A673 (cell line): ENCODE results near the gene VCX3A. TPM values are rescaled to one million over a fixed set of nuclear protein-coding genes. Genes with fewer than 3 reads are reported as not detected.
A peak's percentile ranks its signal among the peaks of the same experiment; 100 is the strongest.

Experiments used
- BruUV-seq: library from RNA; stranded (reverse); fragments of 400-500 nt; replicated peaks from 2 replicates; lab custom pipeline; 2021; lab: Mats Ljungman, UMichigan
- CTCF ChIA-PET: fragments of 300-600 bp; sonication (Branson Sonifier 250); formaldehyde crosslinking; loops from one replicate; lab custom pipeline; 2022; ENCODE audit warnings: antibody characterized with exemption; lab: Charles Lee
- POLR2A ChIA-PET: fragments of 300-600 bp; sonication (Branson Sonifier 250); formaldehyde crosslinking; loops from one replicate; lab custom pipeline; 2022; ENCODE audit warnings: antibody characterized with exemption; ENCODE audit not compliant: low non-redundant PET; lab: Charles Lee
- DNase-seq: peaks from one replicate; pipeline ENCODE4 v3.0.0-alpha.2; 2015; ENCODE audit warnings: low spot score
- H3K27ac ChIP-seq: fragments of 200-600 bp; sonication (generic); 2 replicates; pipeline ENCODE4 v1.5.1; 2016; ENCODE audit warnings: mixed run types, low read depth, mild to moderate bottlenecking, mixed read lengths, antibody characterized with exemption, low read length; ENCODE audit not compliant: poor library complexity, severe bottlenecking
- H3K27me3 ChIP-seq: fragments of 200-600 bp; sonication (generic); replicated peaks from 2 replicates; pipeline ENCODE4 v1.6.1; 2017; ENCODE audit warnings: mixed run types, low read depth, mild to moderate bottlenecking, mixed read lengths, antibody characterized with exemption, low read length; ENCODE audit not compliant: insufficient read depth, poor library complexity
- H3K36me3 ChIP-seq: fragments of 200-600 bp; sonication (generic); 2 replicates; pipeline ENCODE4 v1.6.1; 2016; ENCODE audit warnings: mixed run types, mild to moderate bottlenecking, mixed read lengths, antibody characterized with exemption, low read length; ENCODE audit not compliant: insufficient read depth, poor library complexity, severe bottlenecking
- H3K4me1 ChIP-seq: fragments of 200-600 bp; sonication (generic); 2 replicates; pipeline ENCODE4 v1.6.1; 2017; ENCODE audit warnings: mixed run types, mild to moderate bottlenecking, mixed read lengths, antibody characterized with exemption, low read length; ENCODE audit not compliant: insufficient read depth, poor library complexity, severe bottlenecking
- H3K4me3 ChIP-seq: fragments of 200-600 bp; sonication (generic); 2 replicates; pipeline ENCODE4 v1.5.1; 2016; ENCODE audit warnings: low read depth, mixed run types, mild to moderate bottlenecking, mixed read lengths, low read length; ENCODE audit not compliant: poor library complexity, severe bottlenecking
- H3K9me3 ChIP-seq: fragments of 200-600 bp; sonication (generic); 2 replicates; pipeline ENCODE4 v1.6.1; 2016; ENCODE audit warnings: mixed run types, low read depth, mild to moderate bottlenecking, mixed read lengths, antibody characterized with exemption, low read length; ENCODE audit not compliant: poor library complexity, severe bottlenecking
- CTCF ChIP-seq: fragments of 300-800, 200-600 bp; sonication (generic); conservative IDR thresholded peaks from 2 replicates; pipeline ENCODE4 v1.5.1; 2017; ENCODE audit warnings: low read depth, mild to moderate bottlenecking, antibody characterized with exemption, low read length, moderate library complexity, mixed read lengths
- EZH2 ChIP-seq: fragments of 200-600 bp; sonication (generic); IDR thresholded peaks from 2 replicates; pipeline ENCODE4 v1.6.1; 2017; ENCODE audit warnings: borderline replicate concordance, low read depth, mild to moderate bottlenecking, mixed read lengths, antibody characterized with exemption, low read length; ENCODE audit not compliant: poor library complexity, severe bottlenecking
- intact Hi-C: fragments of 100-400 bp; cut with micrococcal nuclease; formaldehyde crosslinking; loops from one replicate; pipeline ENCODE4 v1.10.0; 2022; ENCODE audit not compliant: unreplicated experiment
- total RNA-seq: library from RNA; stranded (reverse); gene quantifications from 2 replicates; pipeline ENCODE4 v1.2.3, GENCODE V29; 2021

The VCX3A gene
- total RNA-seq, 1 experiment from 2014 or later = not detected

- Histone ChIP-seq H3K36me3 (no peaks in the 10 kb centered on the region), H3K4me1 (no peaks in the 10 kb centered on the region), H3K27ac (peak overlapping the region; percentile 81), H3K4me3 (no peak overlapping the region), H3K27me3 (no peaks in the 10 kb centered on the region), H3K9me3 (peaks cover 16% of the 10 kb centered on the region)
- ChIA-PET CTCF (no interaction called here), POLR2A (interaction anchor here (0.5 kb wide), 1 partner anchor 1248 kb away, joined by 23 read pairs; no protein-coding TSS in a partner anchor)
- TF ChIP-seq EZH2 (no peak), CTCF (no peak)
- BruUV-seq = no TSS peak
- intact Hi-C loops = loop anchor here (2.0 kb wide), 1 partner anchor 1248 kb away; no protein-coding TSS in a partner anchor
- peak; percentile 74 for DNase-seq
Measured at GRCh38 chrX:6526564-6527136, 8.3 kb downstream of the VCX3A start.

- no peak for DNase-seq
- no peak overlapping the region for H3K27ac ChIP-seq
- intact Hi-C loops = no loop called here
- no peak for TF ChIP-seq CTCF
- no peak for TF ChIP-seq EZH2
- no peaks in the 10 kb centered on the region for H3K4me1 ChIP-seq
- ChIA-PET CTCF (no interaction called here), POLR2A (no interaction called here)
- peaks cover 19% of the 10 kb centered on the region for H3K9me3 ChIP-seq
- no peaks in the 10 kb centered on the region for H3K27me3 ChIP-seq
- H3K36me3 ChIP-seq = no peaks in the 10 kb centered on the region
- BruUV-seq = no TSS peak
- H3K4me3 ChIP-seq = no peak overlapping the region
Measured at GRCh38 chrX:6517376-6517775, 17.5 kb downstream of the VCX3A start.

- Histone ChIP-seq H3K9me3 (peaks cover 4% of the 10 kb centered on the region), H3K36me3 (no peaks in the 10 kb centered on the region), H3K4me1 (peaks cover 5% of the 10 kb centered on the region), H3K27ac (peak overlapping the region; percentile 6), H3K4me3 (no peak overlapping the region), H3K27me3 (no peaks in the 10 kb centered on the region)
- DNase-seq = no peak
- CTCF ChIA-PET = no interaction called here
- POLR2A ChIA-PET = no interaction called here
- intact Hi-C loops = loop anchor here (10.0 kb wide), 1 partner anchor 752 kb away; no protein-coding TSS in a partner anchor
- BruUV-seq = no TSS peak
- TF ChIP-seq EZH2 (no peak), CTCF (no peak)
Measured at GRCh38 chrX:6506444-6506843, 28.5 kb downstream of the VCX3A start.
